K562 (cell line): Measurements from ENCODE around the gene NEURL4. TPM values are rescaled to one million over a fixed set of nuclear protein-coding genes. Genes with fewer than 3 reads are reported as not detected.

Experiments used
- CHAMP1 ChIP-seq: fragments of 450-650 bp; IDR thresholded peaks from 2 replicates; pipeline ENCODE4 v1.6.1; 2016; ENCODE audit warnings: mild to moderate bottlenecking
- CLOCK ChIP-seq: fragments of 250-450 bp; sonication (Bioruptor Pico); IDR thresholded peaks from 2 replicates; pipeline ENCODE4 v1.4.0; 2020; ENCODE audit warnings: mild to moderate bottlenecking, moderate library complexity, borderline replicate concordance
- DACH1 ChIP-seq: fragments of 450-650 bp; IDR thresholded peaks from 2 replicates; pipeline ENCODE4 v1.6.1; 2018; ENCODE audit not compliant: partially characterized antibody
- EGR1 ChIP-seq: fragments of 450-650 bp; conservative IDR thresholded peaks from 2 replicates; pipeline ENCODE4 v1.6.1; 2017; ENCODE audit warnings: mild to moderate bottlenecking
- ESRRA ChIP-seq: fragments of 450-650 bp; IDR thresholded peaks from 2 replicates; pipeline ENCODE4 v1.6.1; 2014; ENCODE audit warnings: low read depth, mild to moderate bottlenecking, moderate library complexity, borderline replicate concordance
- ETV5 ChIP-seq: sonication (generic); formaldehyde crosslinking; IDR thresholded peaks from 2 replicates; pipeline ENCODE4 v1.4.0; 2020; ENCODE audit warnings: low read depth, mild to moderate bottlenecking, missing genetic modification reagents
- FOXK1 ChIP-seq: sonication (generic); formaldehyde crosslinking; IDR thresholded peaks from 2 replicates; pipeline ENCODE4 v1.8.0; 2022; ENCODE audit warnings: missing genetic modification reagents, mild to moderate bottlenecking, borderline replicate concordance
- GTF2F1 ChIP-seq: IDR thresholded peaks from 2 replicates; pipeline ENCODE4 v1.6.1; 2011; ENCODE audit warnings: low read depth, low read length, improper control_type of control experiment
- JUNB ChIP-seq: fragments of 450-650 bp; formaldehyde crosslinking; conservative IDR thresholded peaks from 2 replicates; pipeline ENCODE4 v1.4.0; 2020; ENCODE audit warnings: mild to moderate bottlenecking
- MAFF ChIP-seq: IDR thresholded peaks from 2 replicates; pipeline ENCODE4 v1.6.1; 2012; ENCODE audit warnings: low read length, improper control_type of control experiment
- MLX ChIP-seq, 2 experiments: fragments of 450-650 bp in 1 of 2; sonication (generic) in 1 of 2; formaldehyde crosslinking; conservative IDR thresholded peaks; 2 replicates each; pipeline versions ENCODE4 v1.4.0 to v1.8.1; 2020 to 2022; ENCODE audit warnings: mild to moderate bottlenecking in 1 of 2, missing genetic modification reagents in 1 of 2
- MXI1 ChIP-seq: IDR thresholded peaks from 2 replicates; pipeline ENCODE4 v1.6.1; 2011; ENCODE audit warnings: low read depth, mild to moderate bottlenecking, improper control_type of control experiment, low read length
- SAP30 ChIP-seq: fragments of 200-600 bp; sonication (generic); IDR thresholded peaks from 2 replicates; pipeline ENCODE4 v1.6.1; 2012; ENCODE audit warnings: borderline replicate concordance, low read depth, mild to moderate bottlenecking, moderate library complexity, low read length, control low read depth, inconsistent platforms; ENCODE audit not compliant: insufficient read depth, poor library complexity, severe bottlenecking
- SREBF1 ChIP-seq: fragments of 150-350 bp; IDR thresholded peaks from 2 replicates; pipeline ENCODE4 v1.6.1; 2014; ENCODE audit warnings: antibody characterized with exemption, low read depth, low read length, borderline replicate concordance
- SRSF3 ChIP-seq: fragments of 200-400 bp; formaldehyde crosslinking; IDR thresholded peaks from 2 replicates; pipeline ENCODE4 v1.6.1; 2016; ENCODE audit warnings: mild to moderate bottlenecking, low read length, moderate library complexity; ENCODE audit not compliant: insufficient read depth
- SRSF9 ChIP-seq: fragments of 200-400 bp; formaldehyde crosslinking; IDR thresholded peaks from 2 replicates; pipeline ENCODE4 v1.6.1; 2017; ENCODE audit warnings: low read depth, low read length, borderline replicate concordance
- ZBTB17 ChIP-seq: fragments of 450-650 bp; formaldehyde crosslinking; IDR thresholded peaks from 2 replicates; pipeline ENCODE4 v1.4.0; 2020; ENCODE audit warnings: mild to moderate bottlenecking
- ZBTB34 ChIP-seq: fragments of 250-450 bp; sonication (Bioruptor Pico); IDR thresholded peaks from 2 replicates; pipeline ENCODE4 v1.8.0; 2021; ENCODE audit warnings: mild to moderate bottlenecking, moderate library complexity
- polyA plus RNA-seq, 8 experiments: library from polyadenylated mRNA; depleted of rRNA in 4 of 8; stranded (reverse) in 5 of 8; unstranded in 3 of 8; fragments of >200 nt; fragmentation: Nextera tagmentation in 2 of 8; fragmentation: Illumina TruSeq in 1 of 8; extraction: Ambion mirVana in 2 of 8; extraction: Trizol in 1 of 8; gene quantifications; 2 replicates each; pipeline versions ENCODE4 v1.2.1 to v1.2.3, GENCODE V29; 2011 to 2014; ENCODE audit warnings: inconsistent platforms in 1 of 8, missing spikeins in 1 of 8
- total RNA-seq, 7 experiments: library from RNA; depleted of rRNA in 6 of 7; stranded (reverse); fragments of >200 nt in 6 of 7; fragmentation: Illumina TruSeq in 2 of 7; extraction: Trizol in 2 of 7; gene quantifications; 2 replicates each; pipeline versions ENCODE4 v1.2.1 to v1.2.3, GENCODE V29; 2011 to 2021; ENCODE audit warnings: low replicate concordance in 1 of 7

Gene NEURL4
- total and polyA plus RNA-seq, 9 of the 15 experiments (the other 6 are each of a cell fraction or from before 2014, with no cell fraction given), result 0.08 to 37.4 (median 11.5) TPM

GRCh38 chr17:7281074-7281952 lies 47.8 kb downstream of the NEURL4 start, which contains the start of gene SLC2A4 (continued):
- TF ChIP-seq ZBTB34 (CRISPR knock-in tag), result no peak
- no peak for TF ChIP-seq SREBF1
- no peak for TF ChIP-seq FOXK1 (CRISPR knock-in tag)
- TF ChIP-seq MLX (CRISPR knock-in tag; conservative IDR thresholded peaks at IDR 0.05), result no peak
- TF ChIP-seq GTF2F1, result no peak
- no peak for TF ChIP-seq ETV5 (CRISPR knock-in tag)
- no peak for TF ChIP-seq CLOCK
- TF ChIP-seq MAFF, result no peak
- TF ChIP-seq ESRRA, result no peak
- TF ChIP-seq SRSF3, result no peak
- no peak for TF ChIP-seq DACH1
- TF ChIP-seq JUNB, result no peak
- peak; percentile 70 for TF ChIP-seq EGR1
- TF ChIP-seq SAP30, result peak; percentile 87
- peak; percentile 84 for TF ChIP-seq MXI1
- no peak for TF ChIP-seq CHAMP1
- TF ChIP-seq ZBTB17 (CRISPR knock-in tag), result no peak
- TF ChIP-seq SRSF9, result no peak
